ENCODE measurements around the gene FIGNL2. TPM values are rescaled to one million over a fixed set of nuclear protein-coding genes. Genes with fewer than 3 reads are reported as not detected.

FIGNL2 gene
- total RNA-seq, 1 donor from 2014 or later, result not detected

DNA sequence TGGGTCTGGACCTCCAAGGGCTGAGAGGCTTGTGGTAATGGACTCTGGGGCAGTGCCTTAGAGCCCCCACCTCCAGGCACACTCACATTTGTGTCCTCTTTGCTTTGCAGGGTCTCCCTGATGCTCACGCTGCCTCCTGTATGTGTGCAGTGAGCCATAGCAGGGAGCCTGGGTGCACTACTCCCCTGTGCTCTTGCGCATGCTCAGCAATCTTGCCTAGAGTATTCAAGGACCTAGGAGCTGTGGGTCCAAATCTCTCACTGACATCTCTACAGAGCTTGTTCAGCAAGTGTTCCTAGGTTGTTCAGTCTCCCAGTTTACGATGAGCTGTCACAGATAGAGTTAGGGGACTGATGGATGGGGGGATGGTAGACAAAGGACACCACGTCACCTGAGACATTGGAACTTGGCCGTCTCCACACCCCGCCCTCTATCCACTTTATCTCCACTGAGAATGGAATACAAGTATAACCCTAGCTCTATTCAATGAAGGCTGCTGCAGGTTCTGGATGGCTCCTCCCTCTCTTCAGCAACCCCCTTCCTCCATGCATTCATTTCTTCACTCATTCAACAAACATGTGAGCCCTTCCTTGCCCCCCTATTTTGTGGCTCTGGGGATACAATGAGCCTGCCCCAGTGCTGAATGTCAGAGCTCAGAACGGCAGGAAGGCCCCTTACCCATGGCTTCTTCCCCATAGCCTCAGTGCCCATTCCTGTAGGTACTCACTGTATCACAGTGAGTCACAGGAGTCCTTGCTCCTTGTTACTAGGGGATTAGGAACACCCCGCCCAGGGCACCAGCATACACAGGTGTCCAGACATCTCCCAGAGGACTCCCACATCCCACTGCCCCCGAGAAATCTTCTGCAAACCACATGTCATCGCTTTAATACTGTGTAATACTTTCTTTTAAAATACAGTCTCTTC, 31.2 kb downstream of the FIGNL2 start:
- no peaks in the 10 kb centered on the region for H3K27me3 ChIP-seq
- no peaks in the 10 kb centered on the region for H3K9me3 ChIP-seq
- no peak for DNase-seq (ENCODE audit: extremely low spot score in 2 of 2)
- intact Hi-C loops (cut with DNase I), result no loop called here
- no peak overlapping the region for H3K4me3 ChIP-seq
- H3K27ac ChIP-seq, result no peak overlapping the region
- H3K4me1 ChIP-seq, result peaks cover 22% of the 10 kb centered on the region
- H3K36me3 ChIP-seq, result no peaks in the 10 kb centered on the region
- TF ChIP-seq, protein P1, sequence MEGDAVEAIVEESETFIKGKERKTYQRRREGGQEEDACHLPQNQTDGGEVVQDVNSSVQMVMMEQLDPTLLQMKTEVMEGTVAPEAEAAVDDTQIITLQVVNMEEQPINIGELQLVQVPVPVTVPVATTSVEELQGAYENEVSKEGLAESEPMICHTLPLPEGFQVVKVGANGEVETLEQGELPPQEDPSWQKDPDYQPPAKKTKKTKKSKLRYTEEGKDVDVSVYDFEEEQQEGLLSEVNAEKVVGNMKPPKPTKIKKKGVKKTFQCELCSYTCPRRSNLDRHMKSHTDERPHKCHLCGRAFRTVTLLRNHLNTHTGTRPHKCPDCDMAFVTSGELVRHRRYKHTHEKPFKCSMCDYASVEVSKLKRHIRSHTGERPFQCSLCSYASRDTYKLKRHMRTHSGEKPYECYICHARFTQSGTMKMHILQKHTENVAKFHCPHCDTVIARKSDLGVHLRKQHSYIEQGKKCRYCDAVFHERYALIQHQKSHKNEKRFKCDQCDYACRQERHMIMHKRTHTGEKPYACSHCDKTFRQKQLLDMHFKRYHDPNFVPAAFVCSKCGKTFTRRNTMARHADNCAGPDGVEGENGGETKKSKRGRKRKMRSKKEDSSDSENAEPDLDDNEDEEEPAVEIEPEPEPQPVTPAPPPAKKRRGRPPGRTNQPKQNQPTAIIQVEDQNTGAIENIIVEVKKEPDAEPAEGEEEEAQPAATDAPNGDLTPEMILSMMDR (IDR thresholded peaks at IDR 0.05), result no peak
- TF ChIP-seq POLR2A (IDR thresholded peaks at IDR 0.05), result no peak

DNA sequence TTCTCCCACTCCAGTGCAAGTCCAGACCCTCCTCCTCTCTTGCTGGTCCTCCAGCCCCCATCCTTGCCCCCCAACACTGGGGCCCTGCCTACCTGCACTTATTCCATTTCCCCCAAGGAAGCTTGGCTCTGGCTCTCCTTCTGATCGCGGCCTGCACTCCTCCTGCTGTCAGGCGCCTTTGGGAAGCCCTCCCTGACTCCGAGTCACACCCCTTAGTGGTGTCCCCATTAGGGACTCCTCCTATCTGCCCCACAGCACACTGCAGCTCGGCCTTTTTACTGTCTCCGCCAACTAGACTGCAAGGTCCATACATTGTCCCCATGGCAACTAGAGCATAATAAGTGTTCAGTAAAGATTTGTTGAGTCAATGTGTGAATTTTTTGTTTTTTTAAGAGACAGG, 32.9 kb downstream of the FIGNL2 start:
- Histone ChIP-seq H3K27me3 (no peaks in the 10 kb centered on the region), H3K9me3 (no peaks in the 10 kb centered on the region), H3K36me3 (no peaks in the 10 kb centered on the region), H3K4me1 (peaks cover 22% of the 10 kb centered on the region), H3K27ac (no peak overlapping the region), H3K4me3 (no peak overlapping the region)
- no peak for DNase-seq (ENCODE audit: extremely low spot score in 2 of 2)
- TF ChIP-seq POLR2A (IDR thresholded peaks at IDR 0.05) (no peak), POLR2AphosphoS5 (IDR thresholded peaks at IDR 0.05; ENCODE audit: insufficient read depth in 1 of 2, low read depth in 1 of 2) (no peak)
- TF ChIP-seq, protein P1 (IDR thresholded peaks at IDR 0.05), result no peak
- intact Hi-C loops (cut with DNase I), result no loop called here

DNA sequence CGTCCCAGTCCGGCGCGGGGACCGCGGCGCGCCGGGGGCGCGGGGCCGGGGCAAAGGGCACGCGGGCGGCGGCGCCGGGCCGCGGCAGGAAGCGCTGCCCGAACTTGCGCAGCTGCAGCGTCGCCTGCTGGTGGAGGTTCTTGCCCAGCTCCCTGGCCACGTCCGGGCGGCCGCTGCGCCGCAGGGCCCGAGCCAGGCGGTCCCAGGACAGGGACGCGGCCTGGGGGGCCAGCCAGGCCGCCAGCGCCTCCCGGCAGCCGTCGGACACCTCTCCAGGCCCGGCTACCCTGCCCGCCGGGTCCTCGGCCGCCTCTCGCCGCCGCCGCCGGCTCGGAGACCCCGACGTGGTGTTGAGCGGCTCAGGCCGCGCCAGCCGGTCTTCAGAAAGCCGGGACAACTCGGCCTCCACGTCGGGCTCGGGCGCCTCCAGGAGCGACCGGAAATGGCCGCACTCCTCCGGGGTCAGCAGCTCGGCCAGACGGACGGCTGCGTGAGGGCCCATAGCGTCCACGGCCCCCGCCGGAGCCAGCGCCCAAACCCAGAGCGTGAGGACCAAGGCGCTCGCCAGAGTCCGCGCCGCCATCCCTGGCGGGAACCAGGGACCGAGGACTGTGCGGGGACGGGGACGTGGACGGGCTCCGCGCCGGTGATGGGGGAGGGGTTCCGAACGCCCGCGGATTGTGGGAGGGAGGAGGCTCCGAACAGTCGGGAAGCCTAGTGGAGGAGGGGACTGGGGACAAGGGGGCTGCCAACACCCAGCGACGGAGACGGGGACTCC, 34.0 kb downstream of the FIGNL2 start:
- Histone ChIP-seq H3K27me3 (no peaks in the 10 kb centered on the region), H3K4me1 (peaks cover 12% of the 10 kb centered on the region), H3K9me3 (no peaks in the 10 kb centered on the region), H3K4me3 (peak overlapping the region; percentile 51 to 52), H3K27ac (peak overlapping the region; percentile 75), H3K36me3 (no peaks in the 10 kb centered on the region)
- intact Hi-C loops (cut with DNase I), result no loop called here
- TF ChIP-seq POLR2AphosphoS5 (IDR thresholded peaks at IDR 0.05; ENCODE audit: insufficient read depth in 1 of 2, low read depth in 1 of 2) (peak in 1 of 2 donors; percentile 32), POLR2A (IDR thresholded peaks at IDR 0.05) (no peak)
- TF ChIP-seq, protein P1 (IDR thresholded peaks at IDR 0.05), result peak in 1 of 3 experiments; percentile 6
- DNase-seq (ENCODE audit: extremely low spot score in 2 of 2), result no peak

DNA sequence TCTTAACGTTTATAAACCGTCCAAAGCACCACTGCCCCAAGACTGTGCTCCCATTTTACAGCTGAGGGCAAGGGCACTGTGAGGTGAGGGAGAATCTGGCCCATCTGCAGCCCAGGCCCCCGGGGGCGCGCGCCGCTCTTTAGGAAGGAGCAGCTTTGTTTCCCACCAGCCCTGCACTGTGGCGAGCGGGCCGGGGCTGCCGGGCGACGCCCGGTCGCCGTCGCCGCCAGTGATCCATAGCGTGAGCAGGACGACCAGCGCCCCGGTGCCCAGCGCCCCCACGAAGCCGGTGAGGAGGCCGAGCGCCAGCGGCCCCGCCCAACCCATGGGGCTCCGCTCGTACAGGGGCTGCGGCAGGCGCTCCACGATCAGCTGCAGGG, 34.6 kb downstream of the FIGNL2 start:
- Histone ChIP-seq H3K27ac (peak overlapping the region; percentile 42), H3K4me3 (peak overlapping the region; percentile 51 to 52), H3K4me1 (peaks cover 7% of the 10 kb centered on the region), H3K9me3 (no peaks in the 10 kb centered on the region), H3K27me3 (no peaks in the 10 kb centered on the region), H3K36me3 (no peaks in the 10 kb centered on the region)
- no peak for DNase-seq (ENCODE audit: extremely low spot score in 2 of 2)
- TF ChIP-seq, protein P1 (IDR thresholded peaks at IDR 0.05), result no peak
- TF ChIP-seq POLR2A (IDR thresholded peaks at IDR 0.05), result no peak
- TF ChIP-seq POLR2AphosphoS5 (IDR thresholded peaks at IDR 0.05; ENCODE audit: insufficient read depth in 1 of 2, low read depth in 1 of 2), result no peak
- intact Hi-C loops (cut with DNase I), result no loop called here

Data from vagina (tissue), 2 donors.